ENCODE data around the gene COL13A1. TPM values are rescaled to one million over a fixed set of nuclear protein-coding genes. Genes with fewer than 3 reads are reported as not detected.

Gene COL13A1
- polyA plus RNA-seq, 1 of the 3 experiments (the other 2 are of a cell fraction) = 26.7 TPM

DNA sequence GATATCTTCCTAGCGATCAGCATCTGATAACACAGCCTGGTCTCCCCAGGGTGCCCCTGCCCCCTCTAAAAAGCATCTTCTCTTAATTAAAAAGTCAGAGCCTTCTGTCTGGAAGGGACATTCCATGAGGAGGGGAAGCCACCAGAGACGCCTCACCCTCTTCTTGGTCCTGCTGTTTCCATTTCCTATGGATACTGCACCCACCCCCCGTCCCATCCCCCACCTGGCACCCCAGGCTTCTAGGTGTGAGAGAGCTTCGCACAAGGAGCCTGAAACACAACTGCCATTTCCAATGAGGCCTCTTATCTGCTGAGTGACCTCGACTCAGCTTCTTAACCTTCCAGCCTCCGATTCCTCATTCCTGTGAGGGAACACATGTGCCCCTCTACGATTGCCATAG is 51.4 kb downstream of the COL13A1 start:
- TF ChIP-seq NRF1 (IDR thresholded peaks at IDR 0.05; ENCODE audit: low read depth, low read length) (no peak), RCOR1 (IDR thresholded peaks at IDR 0.05; ENCODE audit: low read length) (no peak), YY1 (IDR thresholded peaks at IDR 0.05; ENCODE audit: low read depth) (no peak), MXI1 (IDR thresholded peaks at IDR 0.05; ENCODE audit: low read depth, low read length) (no peak)
- H3K4me3 ChIP-seq (ENCODE audit: low read depth in 2 of 2, low read length in 1 of 2) = no peak overlapping the region
- H3K9ac ChIP-seq = no peak overlapping the region
- no peaks in the 10 kb centered on the region for H3K36me3 ChIP-seq (replicated peaks in 1 of 2; ENCODE audit: control insufficient read depth in 1 of 2, insufficient read depth in 2 of 2, low read length in 1 of 2)
- H4K20me1 ChIP-seq (ENCODE audit: insufficient read depth) = no peaks in the 10 kb centered on the region
- H3K4me1 ChIP-seq (ENCODE audit: control insufficient read depth in 1 of 2, insufficient read depth in 2 of 2, low read depth in 1 of 2, low read length in 1 of 2) = peaks cover 2 to 9% of the 10 kb centered on the region in 2 experiments; a peak in 2 of 4 replicates
- no peak overlapping the region for H2AFZ ChIP-seq (ENCODE audit: low read depth)
- no peaks in the 10 kb centered on the region for H3K9me2 ChIP-seq
- DNase-seq = no peak
- 63% methylated on average over 7 of the region's 7 CpGs for WGBS (ENCODE audit: low lambda C conversion rate)
- H3K27ac ChIP-seq (ENCODE audit: low read depth in 2 of 2, low read length in 1 of 2) = no peak overlapping the region
- ChIA-PET POLR2A (no interaction called here), CTCF (no interaction called here)
- H3K9me3 ChIP-seq = no peaks in the 10 kb centered on the region
- no peaks in the 10 kb centered on the region for H3K27me3 ChIP-seq (ENCODE audit: insufficient read depth)
- no peaks in the 10 kb centered on the region for H3K79me2 ChIP-seq (ENCODE audit: insufficient read depth)
- no peak overlapping the region for H3K4me2 ChIP-seq
- H3F3A ChIP-seq (replicated peaks; ENCODE audit: insufficient read depth) = no peaks in the 10 kb centered on the region

DNA sequence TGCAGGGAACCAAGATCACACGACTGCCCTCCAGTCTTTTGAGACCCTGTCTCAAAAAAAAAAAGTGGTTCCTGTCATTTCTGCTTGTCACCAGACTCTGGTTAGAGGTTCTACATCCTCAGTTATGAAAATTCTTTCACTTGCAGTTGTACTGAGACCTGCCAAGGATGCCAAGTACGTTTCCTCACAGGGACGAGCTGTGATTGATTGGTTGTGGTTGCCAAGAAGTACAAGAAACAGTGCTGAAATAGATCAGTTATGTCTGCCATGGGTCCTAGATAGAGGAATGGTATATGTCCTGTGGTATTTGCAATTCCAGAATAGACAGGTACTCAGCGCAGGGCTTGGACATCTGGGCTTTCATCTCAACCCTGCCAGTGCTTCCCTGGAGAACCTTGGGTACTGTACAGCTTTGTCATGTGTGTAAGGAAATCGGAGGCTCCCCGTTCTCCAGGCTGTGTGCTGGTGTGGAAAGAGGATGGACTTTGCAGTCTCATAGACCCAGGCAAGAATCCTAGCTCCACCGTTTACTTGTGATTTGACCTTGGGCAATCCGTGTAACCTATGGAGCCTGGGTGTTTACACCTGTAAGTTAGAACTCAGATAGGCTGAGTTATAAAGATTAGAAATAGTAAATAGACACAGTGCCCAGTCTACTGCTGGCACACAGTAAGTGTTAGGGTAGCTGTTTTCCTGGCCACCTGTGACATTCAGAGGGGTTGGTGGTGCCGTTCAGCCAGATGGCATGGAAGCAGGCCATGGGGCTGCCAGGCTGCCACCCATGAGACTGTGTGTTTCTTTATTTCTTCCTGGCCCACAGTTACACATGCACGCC is 53.0 kb downstream of the COL13A1 start:
- ChIA-PET CTCF (interaction anchor here (1.0 kb wide), 1 partner anchor 60 kb away, joined by 4 read pairs; no protein-coding TSS in a partner anchor), POLR2A (no interaction called here)
- 83% methylated on average over 10 of the region's 10 CpGs for WGBS (ENCODE audit: low lambda C conversion rate)
- no peaks in the 10 kb centered on the region for H3K79me2 ChIP-seq (ENCODE audit: insufficient read depth)
- no peaks in the 10 kb centered on the region for H3F3A ChIP-seq (replicated peaks; ENCODE audit: insufficient read depth)
- no peak overlapping the region for H3K4me3 ChIP-seq (ENCODE audit: low read depth in 2 of 2, low read length in 1 of 2)
- no peaks in the 10 kb centered on the region for H4K20me1 ChIP-seq (ENCODE audit: insufficient read depth)
- H3K9me2 ChIP-seq = no peaks in the 10 kb centered on the region
- no peaks in the 10 kb centered on the region for H3K36me3 ChIP-seq (replicated peaks in 1 of 2; ENCODE audit: control insufficient read depth in 1 of 2, insufficient read depth in 2 of 2, low read length in 1 of 2)
- H3K4me1 ChIP-seq (ENCODE audit: control insufficient read depth in 1 of 2, insufficient read depth in 2 of 2, low read depth in 1 of 2, low read length in 1 of 2) = peaks cover 0 to 9% of the 10 kb centered on the region in 2 experiments; a peak in 1 of 4 replicates
- no peak for DNase-seq
- TF ChIP-seq SMC3 (IDR thresholded peaks at IDR 0.05; ENCODE audit: low read depth, low read length) (no peak), PBX3 (IDR thresholded peaks at IDR 0.05) (peak; percentile 41; the same call in 1 of the 2 replicates), NFIC (IDR thresholded peaks at IDR 0.05; ENCODE audit: borderline replicate concordance) (0 out of 2 replicates have a peak, but pooled peaks have one; percentile 14), MEF2A (IDR thresholded peaks at IDR 0.05; ENCODE audit: borderline replicate concordance, low read depth) (no peak), MAX (IDR thresholded peaks at IDR 0.05; ENCODE audit: low read depth) (no peak), TCF12 (IDR thresholded peaks at IDR 0.05) (peak; percentile 46; the same call in 1 of the 2 replicates), CTCF (IDR thresholded peaks at IDR 0.05) (no peak), YY1 (IDR thresholded peaks at IDR 0.05; ENCODE audit: low read depth) (no peak)
- H3K27ac ChIP-seq (ENCODE audit: low read depth in 2 of 2, low read length in 1 of 2) = no peak overlapping the region
- no peak overlapping the region for H3K4me2 ChIP-seq
- no peak overlapping the region for H2AFZ ChIP-seq (ENCODE audit: low read depth)
- H3K9ac ChIP-seq = no peak overlapping the region
- no peaks in the 10 kb centered on the region for H3K27me3 ChIP-seq (ENCODE audit: insufficient read depth)
- H3K9me3 ChIP-seq = no peaks in the 10 kb centered on the region

All from SK-N-SH (cell line).